Fibroblast of skin of right quadriceps (primary cell): ENCODE data around the gene CDH15.
"Not testable (repeated sequence)": the region's sequence is repeated elsewhere in the genome, so short reads cannot be mapped to it uniquely, and the experiment has no call there.

Experiments
- DNase-seq: peaks from one replicate; pipeline ENCODE4 v3.0.0-alpha.2; 2013

CDH15 gene

DNA sequence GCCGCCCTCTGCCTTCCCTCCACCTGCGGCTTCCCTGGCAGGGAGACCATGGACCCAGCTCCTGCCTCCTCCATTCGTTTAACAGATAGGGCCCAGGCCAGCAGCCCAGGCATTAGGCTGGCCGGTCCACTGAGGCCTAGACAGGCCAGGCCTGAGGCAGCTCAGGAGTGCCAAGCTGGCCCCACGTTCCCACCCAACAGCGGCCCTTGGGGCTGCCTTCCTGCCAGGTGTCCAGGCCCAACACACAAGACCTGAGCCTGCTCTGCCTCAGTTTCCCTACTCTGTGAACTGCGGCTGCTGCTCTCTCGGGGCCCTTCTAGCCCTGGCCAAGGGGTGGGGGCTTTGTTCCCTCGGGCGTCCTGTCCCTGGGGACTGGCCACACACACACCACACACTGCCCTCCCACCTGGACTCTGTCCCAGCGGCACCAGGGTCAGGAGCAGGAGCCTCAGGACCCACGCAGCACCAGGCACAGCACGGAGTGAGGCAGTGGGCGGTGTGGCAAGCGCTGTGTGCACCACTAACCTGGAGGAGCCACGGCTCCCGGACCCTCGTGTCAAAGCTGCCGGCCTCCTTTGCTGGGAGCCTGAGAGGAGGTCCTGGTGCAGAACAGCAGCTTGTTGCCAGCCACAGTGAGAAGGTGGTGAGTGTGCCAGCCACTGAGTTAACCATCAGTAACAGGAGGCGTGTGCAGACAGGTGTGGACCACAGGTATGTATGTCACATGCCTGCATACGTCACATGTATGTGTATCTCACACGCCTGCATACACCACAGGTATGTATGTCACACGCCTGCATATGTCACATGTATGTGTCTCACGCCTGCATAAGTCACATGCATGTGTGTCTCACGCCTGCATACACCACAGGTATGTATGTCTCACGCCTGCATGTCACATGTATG lies 14.6 kb upstream of the CDH15 start:
- DNase-seq: no peak

DNA sequence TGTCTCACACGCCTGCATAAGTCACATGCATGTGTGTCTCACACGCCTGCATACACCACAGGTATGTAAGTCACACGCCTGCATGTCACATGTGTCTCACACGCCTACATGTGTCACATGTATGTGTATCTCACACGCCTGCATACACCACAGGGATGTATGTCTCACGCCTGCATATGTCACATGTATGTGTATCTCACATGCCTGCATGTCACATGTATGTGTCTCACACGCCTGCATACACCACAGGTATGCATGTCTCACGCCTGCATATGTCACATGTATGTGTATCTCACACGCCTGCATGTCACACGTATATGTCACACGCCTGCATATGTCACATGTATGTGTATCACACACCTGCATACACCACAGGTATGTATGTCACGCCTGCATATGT lies 13.8 kb upstream of the CDH15 start:
- DNase-seq: no peak

DNA sequence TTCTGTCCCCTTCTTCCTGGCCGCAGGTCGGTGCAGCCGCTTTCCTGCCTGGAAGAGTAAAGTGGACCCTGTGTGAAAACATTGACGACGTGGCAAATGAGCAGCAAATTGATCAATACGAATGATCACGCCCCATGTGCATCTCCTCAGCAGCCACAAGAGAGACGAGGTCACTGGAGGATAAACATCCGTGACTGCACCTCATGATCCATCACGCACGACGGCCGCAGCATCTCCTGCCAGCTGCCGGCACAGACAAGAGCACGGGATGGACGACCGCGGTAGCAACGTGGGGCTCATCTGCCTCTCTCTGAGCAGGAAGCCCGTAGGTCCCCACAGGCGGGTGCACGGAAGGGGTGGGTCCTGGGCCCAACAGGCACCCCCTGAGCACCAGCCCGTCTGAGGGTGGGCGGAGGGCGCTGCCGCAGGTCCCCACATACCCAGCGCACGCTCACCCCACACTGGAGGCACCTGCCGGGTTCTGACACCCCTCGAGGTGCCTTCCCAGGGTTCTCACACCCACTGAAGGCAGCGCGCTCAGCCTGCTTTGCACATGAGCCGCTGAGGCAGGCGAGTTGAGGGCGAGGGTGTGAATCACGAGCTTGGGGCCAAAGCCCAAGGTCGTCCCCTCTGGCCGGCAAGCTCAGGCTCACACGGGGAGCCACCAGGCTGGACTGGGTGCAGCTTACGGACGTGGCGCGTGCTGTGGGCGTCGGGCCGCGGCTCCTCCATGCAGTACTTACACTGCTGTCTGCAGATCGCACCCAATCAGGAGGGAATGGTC lies 12.3 kb upstream of the CDH15 start:
- DNase-seq: no peak

DNA sequence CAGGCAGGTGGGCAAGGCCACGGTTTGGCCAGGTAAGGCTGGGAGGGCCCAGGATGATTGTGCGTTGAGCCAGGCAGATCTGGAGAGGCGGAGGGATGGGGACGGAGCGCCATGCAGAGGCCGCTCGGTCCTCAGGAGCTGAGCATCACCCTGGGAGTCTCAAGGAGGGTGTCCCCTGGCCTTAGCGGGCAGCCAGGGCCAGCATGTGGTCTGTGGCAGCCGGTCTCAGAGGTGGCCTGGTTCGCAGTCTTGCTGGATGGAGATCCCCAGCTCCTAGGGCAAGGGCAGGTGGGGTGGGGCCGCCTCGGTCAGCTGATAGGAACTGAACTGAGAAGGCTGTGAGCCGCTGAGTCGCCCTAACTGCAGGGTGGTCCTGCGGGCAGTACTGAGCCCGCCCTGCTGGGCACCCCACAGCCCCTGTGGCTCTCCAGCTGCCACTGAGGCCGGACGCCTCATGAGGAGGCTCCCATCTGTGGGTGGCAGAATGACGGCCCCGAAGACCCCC lies 11.6 kb upstream of the CDH15 start:
- no peak for DNase-seq

- no peak for DNase-seq
These were observed 10.4 kb upstream of the CDH15 start for GRCh38 chr16:89160977-89161701.

- DNase-seq: no peak
These were observed 9.5 kb upstream of the CDH15 start for GRCh38 chr16:89161763-89162713.

DNA sequence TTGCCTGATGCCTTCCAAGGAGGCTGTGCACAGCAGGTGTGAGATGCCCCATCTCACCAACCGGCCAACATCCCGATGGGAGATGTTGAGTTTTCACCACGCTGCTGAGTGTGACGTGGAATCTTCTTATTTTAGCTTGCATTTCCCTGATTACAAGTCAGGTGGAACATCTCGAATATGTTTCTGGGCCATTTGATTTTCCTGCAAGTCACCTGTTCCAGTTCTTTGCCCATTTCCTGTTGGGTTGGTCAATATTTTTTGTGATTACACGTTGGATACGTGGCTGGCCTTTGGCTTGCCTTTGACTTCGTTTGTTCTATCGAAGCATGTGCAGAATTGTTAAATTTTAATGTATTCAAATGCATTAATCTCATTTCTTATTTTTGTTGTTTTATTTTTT lies 8.3 kb upstream of the CDH15 start:
- DNase-seq: no peak

DNA sequence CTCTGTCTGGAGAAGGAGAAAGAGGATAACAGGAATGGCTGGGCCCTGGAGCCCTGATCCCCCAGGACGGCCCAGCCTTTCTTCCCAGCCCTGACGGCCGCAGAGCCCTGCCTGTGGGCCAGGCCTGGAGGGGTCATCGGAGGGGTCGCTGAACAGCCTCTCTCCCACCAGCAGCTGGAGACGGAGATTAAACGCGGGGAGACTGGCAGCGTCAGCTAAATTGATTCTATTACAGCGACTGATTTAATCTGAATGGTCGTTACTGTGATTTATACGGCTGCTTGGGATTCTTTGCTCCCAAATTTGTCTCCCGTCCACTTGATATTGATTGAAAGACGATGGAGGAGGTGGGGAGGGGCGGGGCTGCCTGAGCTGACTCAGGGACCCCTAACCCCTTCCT lies 7.1 kb upstream of the CDH15 start:
- no peak for DNase-seq

- DNase-seq: no peak
These were observed 6.5 kb upstream of the CDH15 start for GRCh38 chr16:89164847-89165680.

- DNase-seq: not testable (repeated sequence)
These were observed 5.9 kb upstream of the CDH15 start for GRCh38 chr16:89165681-89165979.

DNA sequence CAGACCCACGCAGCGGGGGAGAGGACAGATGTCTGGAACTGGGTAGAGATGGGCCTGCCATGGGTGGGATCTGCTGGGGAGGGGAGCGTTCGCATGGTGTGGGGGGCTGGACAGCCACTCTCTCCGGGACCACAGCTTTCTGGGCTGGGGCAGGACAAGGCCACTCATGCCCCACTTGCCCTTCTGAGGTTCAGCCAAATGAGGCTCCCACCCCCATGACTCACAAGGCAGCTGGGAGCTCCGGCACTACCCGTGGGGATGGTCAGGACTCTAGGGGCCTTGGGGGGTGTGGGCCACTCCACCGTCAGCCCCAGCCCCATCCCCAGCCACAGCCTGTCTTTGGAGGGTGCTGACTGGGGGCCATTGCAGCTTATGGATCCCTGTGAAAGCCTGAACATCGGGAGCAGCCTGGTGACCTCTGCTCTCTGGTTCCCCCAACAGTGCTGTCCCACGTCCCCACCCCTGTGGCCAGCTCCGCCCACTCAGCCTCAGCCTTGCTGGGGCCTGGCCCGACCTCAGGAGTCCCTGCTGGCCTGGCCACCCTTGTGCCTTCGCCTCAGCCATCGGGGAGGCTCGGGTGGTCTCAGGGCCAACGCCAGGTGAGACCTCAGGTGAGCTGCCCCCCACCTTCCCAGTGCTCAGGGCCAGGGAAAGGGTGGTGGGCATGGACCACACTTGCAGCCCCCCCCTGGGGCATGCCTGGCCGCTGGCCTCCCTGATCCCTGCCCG lies 4.7 kb upstream of the CDH15 start:
- DNase-seq: no peak

GRCh38 chr16:89167425-89167941 lies 4.1 kb upstream of the CDH15 start:
- DNase-seq: peak; percentile 61

- no peak for DNase-seq
These were observed 3.0 kb upstream of the CDH15 start for GRCh38 chr16:89168381-89169189.

DNA sequence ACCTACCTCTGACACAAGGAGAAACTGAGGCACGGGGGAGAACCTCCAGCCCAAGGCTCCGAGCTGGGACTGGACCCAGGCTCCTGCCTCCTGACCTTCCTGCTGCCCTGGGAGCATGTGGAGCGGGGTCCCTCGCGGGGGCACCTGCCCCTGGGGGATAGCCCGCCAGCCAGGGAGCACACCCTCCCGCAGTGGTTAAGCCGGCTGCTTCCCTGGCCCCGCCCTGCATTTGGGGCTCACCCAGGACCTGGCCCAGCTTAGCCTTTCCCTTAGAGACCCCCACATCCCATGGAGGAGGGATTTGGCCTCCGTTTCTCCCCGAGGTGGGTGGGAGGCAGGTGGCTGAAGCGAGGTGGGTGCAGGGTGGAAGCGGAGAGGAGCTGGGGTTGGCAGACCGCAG lies 1.8 kb upstream of the CDH15 start:
- DNase-seq: no peak

DNA sequence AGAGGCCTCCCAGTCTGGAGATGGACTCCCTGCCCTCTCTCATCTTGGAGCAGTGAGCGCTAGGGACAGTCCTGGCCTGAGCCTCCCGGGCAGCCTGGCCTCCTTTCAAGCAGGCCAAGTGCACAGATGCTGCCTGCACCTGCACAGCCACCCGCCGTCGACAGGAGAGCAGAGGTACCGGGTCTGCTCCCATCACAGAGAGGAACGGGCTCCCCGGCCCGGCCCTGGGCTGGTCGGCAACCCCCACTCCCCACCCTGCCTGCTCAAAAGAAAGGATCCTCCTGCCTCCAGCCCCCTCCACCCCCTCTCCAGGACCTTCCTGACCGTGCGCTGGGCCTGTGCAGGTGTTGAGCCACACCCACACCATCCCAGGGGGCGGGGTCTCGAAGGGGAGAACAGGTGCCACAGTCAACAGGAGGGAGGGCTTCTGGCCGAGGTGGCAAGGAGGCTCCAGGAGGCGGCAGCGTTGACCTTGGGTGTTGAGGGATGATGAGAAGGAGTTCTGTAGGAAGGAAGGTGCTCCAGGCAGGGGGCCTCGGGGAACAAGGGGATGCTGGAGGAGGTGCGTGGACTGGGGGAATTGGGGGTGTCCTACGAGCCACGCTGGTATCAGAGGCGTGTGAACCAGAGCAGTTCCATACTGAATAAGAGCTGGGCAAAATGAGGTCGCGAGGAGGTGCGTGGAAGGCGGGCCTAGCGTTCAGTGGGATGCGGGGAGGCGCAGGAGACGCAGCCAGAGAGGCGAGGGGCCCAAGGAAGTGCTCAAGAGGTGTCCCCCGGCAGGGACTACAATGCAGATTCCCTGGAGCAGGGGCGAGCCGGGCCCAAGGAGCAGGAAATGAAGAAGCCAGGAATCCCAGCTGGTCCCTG lies 967 bp upstream of the CDH15 start:
- no peak for DNase-seq

DNA sequence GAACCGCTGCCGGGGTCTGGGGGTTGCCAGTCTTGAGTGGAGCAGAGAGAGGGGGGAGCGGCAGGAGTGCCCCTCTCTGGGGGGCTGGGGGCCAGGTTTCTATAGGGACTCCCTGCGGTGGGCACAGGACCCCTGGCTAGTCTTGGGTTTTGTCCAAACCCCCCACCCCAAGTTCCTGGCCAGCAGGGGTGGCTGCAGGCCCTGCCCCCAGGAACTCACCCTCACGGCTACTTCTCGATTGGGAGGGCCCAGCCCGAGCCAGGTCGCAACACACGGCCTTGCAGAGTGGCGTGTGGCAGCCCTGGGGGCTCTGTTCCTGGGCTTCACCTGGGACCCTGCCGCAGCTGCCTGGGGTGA lies 601 bp downstream of the CDH15 start:
- DNase-seq: no peak

GRCh38 chr16:89172528-89173173 lies 1.1 kb downstream of the CDH15 start:
- DNase-seq: no peak
